ENCODE data around the gene PTPRG.

The PTPRG gene

GRCh38 chr3:61562721-61563312, 1.4 kb downstream of the PTPRG start:
- peak overlapping the region; percentile 92 to 94 for H3K27ac ChIP-seq
- no peak for TF ChIP-seq CTCF (IDR thresholded peaks at IDR 0.05)
- DNase-seq (ENCODE audit: low spot score): peak; percentile 78
- H3K4me3 ChIP-seq: peak overlapping the region; percentile 91

GRCh38 chr3:61563313-61564271, 2.2 kb downstream of the PTPRG start:
- Histone ChIP-seq H3K27ac (peak overlapping the region; percentile 92 to 94), H3K4me3 (peak overlapping the region; percentile 91)
- no peak for TF ChIP-seq CTCF (IDR thresholded peaks at IDR 0.05)
- DNase-seq (ENCODE audit: low spot score): no peak

- TF ChIP-seq CTCF (IDR thresholded peaks at IDR 0.05): peak; percentile 72
- Histone ChIP-seq H3K27ac (peak overlapping the region; percentile 92 to 94), H3K4me3 (peak overlapping the region; percentile 91)
- DNase-seq (ENCODE audit: low spot score): peak; percentile 91
These were observed 3.2 kb downstream of the PTPRG start for GRCh38 chr3:61564395-61565059.

- DNase-seq (ENCODE audit: low spot score): no peak
- no peak overlapping the region for H3K27ac ChIP-seq
- H3K4me3 ChIP-seq: no peak overlapping the region
- no peak for TF ChIP-seq CTCF (IDR thresholded peaks at IDR 0.05)
These were observed 4.2 kb downstream of the PTPRG start for GRCh38 chr3:61565569-61565968.

GRCh38 chr3:61568127-61568526, 6.8 kb downstream of the PTPRG start:
- no peak for DNase-seq (ENCODE audit: low spot score)
- no peak for TF ChIP-seq CTCF (IDR thresholded peaks at IDR 0.05)
- Histone ChIP-seq H3K27ac (no peak overlapping the region), H3K4me3 (no peak overlapping the region)

GRCh38 chr3:61569856-61570580, 8.6 kb downstream of the PTPRG start:
- TF ChIP-seq CTCF (IDR thresholded peaks at IDR 0.05): no peak
- DNase-seq (ENCODE audit: low spot score): no peak
- Histone ChIP-seq H3K27ac (peak overlapping the region in 1 of 2 donors; percentile 45), H3K4me3 (no peak overlapping the region)

All from coronary artery (tissue), 2 donors.